Measurements from ENCODE around the gene GAS6.

DNA sequence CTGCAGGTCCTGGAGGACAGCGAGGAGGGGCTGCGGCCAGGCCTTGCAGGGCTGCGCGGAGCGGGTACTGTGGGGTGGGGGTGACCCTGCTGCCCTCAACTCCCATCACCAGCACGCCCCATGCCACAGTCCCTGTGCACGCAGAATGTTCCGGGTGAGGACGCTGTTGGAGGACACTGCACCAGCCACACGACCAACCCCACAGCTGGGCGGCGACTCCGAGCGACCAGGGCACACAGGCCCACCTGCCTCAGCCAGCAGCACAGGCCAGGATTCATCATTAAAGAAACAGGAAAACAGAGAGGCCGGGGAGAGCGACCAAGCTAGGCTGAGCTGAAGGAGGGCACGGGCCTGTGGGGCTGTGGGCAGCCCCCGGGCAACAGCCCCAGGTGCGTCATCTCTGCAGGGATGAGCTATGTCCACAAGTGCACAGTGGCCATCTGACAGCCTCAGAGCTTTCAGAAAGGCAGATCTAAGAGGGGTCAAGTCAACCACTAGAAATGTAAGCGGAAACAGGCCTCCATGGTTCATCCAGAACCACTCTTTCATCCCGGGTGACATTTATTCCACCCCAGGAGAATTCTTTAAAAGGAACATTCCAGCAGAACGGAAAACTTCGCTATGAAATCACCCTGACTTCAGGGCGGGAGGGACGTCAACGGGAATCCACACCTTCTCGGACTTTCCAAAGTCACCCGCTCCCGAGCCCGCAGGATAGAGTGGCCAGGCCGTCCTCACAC, 1.5 kb downstream of the GAS6 start:
- TF ChIP-seq, protein P1, sequence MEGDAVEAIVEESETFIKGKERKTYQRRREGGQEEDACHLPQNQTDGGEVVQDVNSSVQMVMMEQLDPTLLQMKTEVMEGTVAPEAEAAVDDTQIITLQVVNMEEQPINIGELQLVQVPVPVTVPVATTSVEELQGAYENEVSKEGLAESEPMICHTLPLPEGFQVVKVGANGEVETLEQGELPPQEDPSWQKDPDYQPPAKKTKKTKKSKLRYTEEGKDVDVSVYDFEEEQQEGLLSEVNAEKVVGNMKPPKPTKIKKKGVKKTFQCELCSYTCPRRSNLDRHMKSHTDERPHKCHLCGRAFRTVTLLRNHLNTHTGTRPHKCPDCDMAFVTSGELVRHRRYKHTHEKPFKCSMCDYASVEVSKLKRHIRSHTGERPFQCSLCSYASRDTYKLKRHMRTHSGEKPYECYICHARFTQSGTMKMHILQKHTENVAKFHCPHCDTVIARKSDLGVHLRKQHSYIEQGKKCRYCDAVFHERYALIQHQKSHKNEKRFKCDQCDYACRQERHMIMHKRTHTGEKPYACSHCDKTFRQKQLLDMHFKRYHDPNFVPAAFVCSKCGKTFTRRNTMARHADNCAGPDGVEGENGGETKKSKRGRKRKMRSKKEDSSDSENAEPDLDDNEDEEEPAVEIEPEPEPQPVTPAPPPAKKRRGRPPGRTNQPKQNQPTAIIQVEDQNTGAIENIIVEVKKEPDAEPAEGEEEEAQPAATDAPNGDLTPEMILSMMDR (IDR thresholded peaks at IDR 0.05), result no peak
- TF ChIP-seq TCF7L2 (IDR thresholded peaks at IDR 0.05; ENCODE audit: low read depth, low read length) (no peak), POLR2AphosphoS5 (IDR thresholded peaks at IDR 0.05; ENCODE audit: low read depth, low read length) (no peak), SIN3A (IDR thresholded peaks at IDR 0.05; ENCODE audit: borderline replicate concordance, insufficient read depth, low read depth, low read length) (no peak)
- TF ChIP-seq, protein P2, sequence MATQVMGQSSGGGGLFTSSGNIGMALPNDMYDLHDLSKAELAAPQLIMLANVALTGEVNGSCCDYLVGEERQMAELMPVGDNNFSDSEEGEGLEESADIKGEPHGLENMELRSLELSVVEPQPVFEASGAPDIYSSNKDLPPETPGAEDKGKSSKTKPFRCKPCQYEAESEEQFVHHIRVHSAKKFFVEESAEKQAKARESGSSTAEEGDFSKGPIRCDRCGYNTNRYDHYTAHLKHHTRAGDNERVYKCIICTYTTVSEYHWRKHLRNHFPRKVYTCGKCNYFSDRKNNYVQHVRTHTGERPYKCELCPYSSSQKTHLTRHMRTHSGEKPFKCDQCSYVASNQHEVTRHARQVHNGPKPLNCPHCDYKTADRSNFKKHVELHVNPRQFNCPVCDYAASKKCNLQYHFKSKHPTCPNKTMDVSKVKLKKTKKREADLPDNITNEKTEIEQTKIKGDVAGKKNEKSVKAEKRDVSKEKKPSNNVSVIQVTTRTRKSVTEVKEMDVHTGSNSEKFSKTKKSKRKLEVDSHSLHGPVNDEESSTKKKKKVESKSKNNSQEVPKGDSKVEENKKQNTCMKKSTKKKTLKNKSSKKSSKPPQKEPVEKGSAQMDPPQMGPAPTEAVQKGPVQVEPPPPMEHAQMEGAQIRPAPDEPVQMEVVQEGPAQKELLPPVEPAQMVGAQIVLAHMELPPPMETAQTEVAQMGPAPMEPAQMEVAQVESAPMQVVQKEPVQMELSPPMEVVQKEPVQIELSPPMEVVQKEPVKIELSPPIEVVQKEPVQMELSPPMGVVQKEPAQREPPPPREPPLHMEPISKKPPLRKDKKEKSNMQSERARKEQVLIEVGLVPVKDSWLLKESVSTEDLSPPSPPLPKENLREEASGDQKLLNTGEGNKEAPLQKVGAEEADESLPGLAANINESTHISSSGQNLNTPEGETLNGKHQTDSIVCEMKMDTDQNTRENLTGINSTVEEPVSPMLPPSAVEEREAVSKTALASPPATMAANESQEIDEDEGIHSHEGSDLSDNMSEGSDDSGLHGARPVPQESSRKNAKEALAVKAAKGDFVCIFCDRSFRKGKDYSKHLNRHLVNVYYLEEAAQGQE (IDR thresholded peaks at IDR 0.05; ENCODE audit: insufficient read depth in 1 of 2, low read depth in 2 of 2, low read length in 1 of 2), result no peak
